Hepatocyte (in vitro differentiated cells): ENCODE results near the gene FANCM. TPM values are rescaled to one million over a fixed set of nuclear protein-coding genes. Genes with fewer than 3 reads are reported as not detected.
A peak's percentile ranks its signal among the peaks of the same experiment; 100 is the strongest.

Experiments
- DNase-seq: peaks from one replicate; pipeline ENCODE4 v3.0.0-alpha.2; 2016; ENCODE audit warnings: low spot score
- H2AFZ ChIP-seq: fragments of 200-600 bp; sonication (generic); 2 replicates; pipeline ENCODE4 v1.6.0; 2016; ENCODE audit warnings: antibody characterized with exemption, mild to moderate bottlenecking
- H3K27ac ChIP-seq: fragments of 200-600 bp; sonication (generic); 2 replicates; pipeline ENCODE4 v1.5.1; 2016; ENCODE audit warnings: mild to moderate bottlenecking
- H3K27me3 ChIP-seq: fragments of 200-600 bp; sonication (generic); 2 replicates; pipeline ENCODE4 v1.6.1; 2016
- H3K36me3 ChIP-seq: fragments of 200-600 bp; sonication (generic); replicated peaks from 2 replicates; pipeline ENCODE4 v1.5.1; 2016; ENCODE audit warnings: low read depth; ENCODE audit not compliant: insufficient read depth
- H3K4me1 ChIP-seq: fragments of 200-600 bp; sonication (generic); 2 replicates; pipeline ENCODE4 v1.5.1; 2016; ENCODE audit warnings: mild to moderate bottlenecking, moderate library complexity; ENCODE audit not compliant: insufficient read depth
- H3K4me2 ChIP-seq: fragments of 200-600 bp; sonication (generic); 2 replicates; pipeline ENCODE4 v1.6.0; 2016
- H3K4me3 ChIP-seq: fragments of 200-600 bp; sonication (generic); 2 replicates; pipeline ENCODE4 v1.5.1; 2016; ENCODE audit warnings: mild to moderate bottlenecking
- H3K79me2 ChIP-seq: fragments of 200-600 bp; sonication (generic); 2 replicates; pipeline ENCODE4 v1.6.0; 2017; ENCODE audit warnings: mild to moderate bottlenecking
- H3K9me2 ChIP-seq: fragments of 200-600 bp; sonication (generic); replicated peaks from 2 replicates; pipeline ENCODE4 v1.6.0; 2017; ENCODE audit warnings: mild to moderate bottlenecking; ENCODE audit not compliant: insufficient read depth
- H3K9me3 ChIP-seq: fragments of 200-600 bp; sonication (generic); 2 replicates; pipeline ENCODE4 v1.5.1; 2016; ENCODE audit warnings: low read depth, mild to moderate bottlenecking
- H4K20me1 ChIP-seq: fragments of 200-600 bp; sonication (generic); 2 replicates; pipeline ENCODE4 v1.6.0; 2016; ENCODE audit warnings: mild to moderate bottlenecking; ENCODE audit not compliant: insufficient read depth, poor library complexity, severe bottlenecking
- CTCF ChIP-seq: fragments of 200-600 bp; sonication (generic); IDR thresholded peaks from 2 replicates; pipeline ENCODE4 v1.5.1; 2016; ENCODE audit warnings: antibody characterized with exemption, mild to moderate bottlenecking; ENCODE audit not compliant: poor library complexity
- EZH2 ChIP-seq: fragments of 200-600 bp; sonication (generic); IDR thresholded peaks from 2 replicates; pipeline ENCODE4 v1.6.1; 2016; ENCODE audit warnings: antibody characterized with exemption, mild to moderate bottlenecking, borderline replicate concordance
- EZH2phosphoT487 ChIP-seq: fragments of 200-600 bp; sonication (generic); IDR thresholded peaks from one replicate; pipeline ENCODE4 v1.6.1; 2018; ENCODE audit warnings: antibody characterized with exemption, mild to moderate bottlenecking, low read depth, moderate library complexity; ENCODE audit not compliant: unreplicated experiment, severe bottlenecking
- WGBS: methylation state at CpG from one replicate; pipeline ENCODE4 v1.1.6; 2016; ENCODE audit warnings: low lambda C conversion rate; ENCODE audit errors: missing lambda C conversion rate; 5-methylcytosine and 5-hydroxymethylcytosine counted together
- polyA plus RNA-seq: library from polyadenylated mRNA; unstranded; fragments of >200 nt; fragmentation: Nextera tagmentation; extraction: Ambion mirVana; gene quantifications from 2 replicates; pipeline ENCODE4 v1.2.1, GENCODE V29; 2016
- total RNA-seq: library from RNA; depleted of rRNA; stranded (reverse); fragments of >200 nt; gene quantifications from 2 replicates; pipeline ENCODE4 v1.2.3, GENCODE V29; 2014

Gene FANCM
- total and polyA plus RNA-seq, 2 experiments from 2014 or later, result 3.2 to 4.8 TPM

GRCh38 chr14:45198551-45198950 lies 62.8 kb downstream of the FANCM start:
- H3K36me3 ChIP-seq, result no peaks in the 10 kb centered on the region
- 95% methylated on average over 3 of the region's 3 CpGs for WGBS
- DNase-seq, result no peak
- no peak overlapping the region for H3K4me2 ChIP-seq
- H2AFZ ChIP-seq, result no peak overlapping the region
- H3K27ac ChIP-seq, result no peak overlapping the region
- no peaks in the 10 kb centered on the region for H3K27me3 ChIP-seq
- no peak overlapping the region for H3K4me3 ChIP-seq
- no peaks in the 10 kb centered on the region for H3K4me1 ChIP-seq
- no peaks in the 10 kb centered on the region for H3K79me2 ChIP-seq
- no peaks in the 10 kb centered on the region for H4K20me1 ChIP-seq
- no peaks in the 10 kb centered on the region for H3K9me2 ChIP-seq
- no peak for TF ChIP-seq EZH2
- no peak for TF ChIP-seq EZH2phosphoT487
- TF ChIP-seq CTCF, result no peak
- H3K9me3 ChIP-seq, result no peaks in the 10 kb centered on the region

GRCh38 chr14:45199230-45199629 lies 63.5 kb downstream of the FANCM start:
- Histone ChIP-seq H3K36me3 (no peaks in the 10 kb centered on the region), H4K20me1 (no peaks in the 10 kb centered on the region), H3K27ac (no peak overlapping the region), H3K27me3 (no peaks in the 10 kb centered on the region), H3K79me2 (no peaks in the 10 kb centered on the region), H3K9me2 (no peaks in the 10 kb centered on the region), H3K4me2 (no peak overlapping the region), H3K4me1 (no peaks in the 10 kb centered on the region), H2AFZ (no peak overlapping the region), H3K9me3 (no peaks in the 10 kb centered on the region), H3K4me3 (no peak overlapping the region)
- DNase-seq, result no peak
- 97% methylated on average over 1 of the region's 1 CpG for WGBS
- TF ChIP-seq EZH2phosphoT487 (no peak), CTCF (no peak), EZH2 (no peak)

DNA sequence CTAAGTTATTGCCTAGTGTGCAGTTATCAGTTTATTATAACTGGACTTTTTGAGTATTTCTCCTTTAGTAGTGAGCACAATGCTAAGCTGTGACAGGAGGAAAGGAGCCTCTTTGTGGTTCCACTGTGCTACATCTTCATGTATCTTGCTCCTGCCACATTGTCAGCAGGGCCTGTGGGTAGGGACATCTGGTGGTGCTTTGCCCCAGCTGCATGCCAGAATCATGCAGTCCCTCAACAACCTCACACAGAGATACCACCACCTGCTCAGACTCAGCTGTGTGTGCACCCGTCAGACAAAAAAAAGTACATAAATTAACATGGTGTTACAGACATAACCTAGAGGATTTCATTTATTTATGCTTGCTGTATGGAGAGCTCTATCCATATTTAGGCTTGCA lies 66.2 kb downstream of the FANCM start:
- Histone ChIP-seq H3K4me2 (no peak overlapping the region), H3K27ac (no peak overlapping the region), H3K9me2 (no peaks in the 10 kb centered on the region), H2AFZ (no peak overlapping the region), H3K4me1 (no peaks in the 10 kb centered on the region), H3K4me3 (no peak overlapping the region), H4K20me1 (no peaks in the 10 kb centered on the region), H3K9me3 (no peaks in the 10 kb centered on the region), H3K79me2 (no peaks in the 10 kb centered on the region), H3K27me3 (no peaks in the 10 kb centered on the region), H3K36me3 (no peaks in the 10 kb centered on the region)
- DNase-seq, result peak; percentile 12
- WGBS, result 71% methylated on average over 1 of the region's 1 CpG
- TF ChIP-seq CTCF (peak; percentile 12), EZH2phosphoT487 (no peak)

DNA sequence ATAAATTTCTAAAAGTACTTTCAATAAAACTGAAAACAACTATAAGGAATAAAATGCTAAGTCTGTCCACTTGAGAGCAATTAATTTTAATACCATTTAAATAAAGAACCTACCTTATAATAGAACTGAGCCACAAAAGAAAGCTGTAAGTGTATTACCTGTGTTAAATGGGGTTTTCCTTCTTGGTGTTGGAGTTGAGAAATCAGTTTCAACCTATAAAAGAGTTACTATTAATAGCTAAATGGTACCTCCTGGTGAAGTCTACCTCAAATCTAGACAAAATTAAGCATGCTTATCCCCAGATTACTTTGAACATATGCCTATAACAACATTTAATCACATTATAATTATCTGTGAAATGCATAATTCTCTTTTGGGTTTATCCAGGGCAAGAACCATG lies 68.5 kb downstream of the FANCM start:
- Histone ChIP-seq H3K36me3 (no peaks in the 10 kb centered on the region), H3K4me3 (no peak overlapping the region), H3K9me2 (no peaks in the 10 kb centered on the region), H3K4me2 (no peak overlapping the region), H3K4me1 (no peaks in the 10 kb centered on the region), H4K20me1 (no peaks in the 10 kb centered on the region), H3K27ac (no peak overlapping the region), H3K9me3 (no peaks in the 10 kb centered on the region), H2AFZ (no peak overlapping the region), H3K79me2 (no peaks in the 10 kb centered on the region), H3K27me3 (no peaks in the 10 kb centered on the region)
- TF ChIP-seq CTCF, result no peak
- TF ChIP-seq EZH2, result no peak
- TF ChIP-seq EZH2phosphoT487, result no peak
- no peak for DNase-seq
